ENCODE measurements around the gene CCDC134. TPM values are rescaled to one million over a fixed set of nuclear protein-coding genes. Genes with fewer than 3 reads are reported as not detected.
A peak's percentile ranks its signal among the peaks of the same experiment; 100 is the strongest.

The CCDC134 gene
- total RNA-seq, 2 experiments from 2014 or later: 14.7 to 15.2 TPM

DNA sequence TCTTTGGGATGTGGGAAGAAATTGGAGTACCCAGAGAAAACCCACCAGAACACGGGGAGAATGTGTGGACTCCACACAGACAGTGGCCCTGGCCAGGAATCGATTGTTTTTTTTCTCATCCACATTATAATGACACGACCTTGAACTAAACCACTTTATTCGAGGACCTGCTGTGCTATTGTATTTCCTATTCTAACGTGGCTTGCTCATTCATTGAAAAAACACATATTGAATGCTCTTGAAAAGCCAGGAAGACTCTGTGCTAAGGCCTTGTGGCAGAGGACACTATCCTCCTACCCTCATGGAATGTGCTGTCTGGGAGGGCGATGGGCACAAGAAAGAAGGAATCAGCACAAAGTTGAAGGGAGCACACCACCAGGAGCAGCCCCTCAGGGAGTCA, 23.3 kb downstream of the CCDC134 start:
- Mint-ChIP-seq H3K36me3 (ENCODE audit: low read depth) (peaks cover 14% of the 10 kb centered on the region), H3K9me3 (ENCODE audit: low read depth) (no peaks in the 10 kb centered on the region), H3K4me1 (peaks cover 36% of the 10 kb centered on the region), H3K27ac (peak overlapping the region; percentile 56), H3K4me3 (no peak overlapping the region), H3K27me3 (no peaks in the 10 kb centered on the region)
- DNase-seq: no peak
- ATAC-seq: no peak
- CTCF ChIA-PET: interaction anchor here (0.7 to 1.3 kb wide), 3 partner anchors 10 to 39 kb away, joined by 3 read pairs; no protein-coding TSS in a partner anchor
- POLR2A ChIA-PET: no interaction called here
- intact Hi-C loops (cut with DNase I, micrococcal nuclease): loop anchor here (2.0 to 10.0 kb wide), 2 partner anchors 127 to 251 kb away; partner anchors contain the start of genes NAGA (in 1 of the 2), PHETA2 (in 1 of the 2) and SMDT1 (in 1 of the 2)

DNA sequence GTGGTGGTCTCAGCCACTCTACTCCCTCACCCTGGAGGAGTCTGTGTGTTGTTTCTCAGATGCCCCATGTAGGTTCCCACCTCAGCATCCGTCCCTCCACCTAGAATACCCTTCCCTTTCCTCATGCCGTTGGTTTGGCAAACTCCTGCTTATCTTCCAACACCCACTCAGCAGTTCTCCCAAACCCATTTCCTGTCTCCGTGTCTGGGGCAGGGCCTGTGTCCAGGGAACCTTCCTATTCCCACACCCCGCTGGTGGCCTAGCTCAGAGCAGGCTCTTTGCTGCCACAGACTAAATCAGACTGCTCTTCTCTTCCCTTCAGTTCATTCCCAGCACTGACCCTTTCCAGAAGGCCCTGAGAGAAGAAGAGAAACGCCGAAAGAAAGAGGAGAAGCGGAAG, 24.9 kb downstream of the CCDC134 start:
- intact Hi-C loops (cut with DNase I, micrococcal nuclease): loop anchor here in 1 of 2 experiments (10.0 kb wide), 1 partner anchor 249 kb away; the partner anchor contains the start of genes NAGA, PHETA2 and SMDT1
- ATAC-seq (no peak), DNase-seq (no peak)
- Mint-ChIP-seq H3K36me3 (ENCODE audit: low read depth) (peaks cover 9% of the 10 kb centered on the region), H3K4me1 (peaks cover 39% of the 10 kb centered on the region), H3K9me3 (ENCODE audit: low read depth) (no peaks in the 10 kb centered on the region), H3K27me3 (no peaks in the 10 kb centered on the region), H3K27ac (peak overlapping the region; percentile 13), H3K4me3 (no peak overlapping the region)
- CTCF ChIA-PET: interaction anchor here (1.4 kb wide), 1 partner anchor 32 kb away, joined by 7 read pairs; no protein-coding TSS in a partner anchor
- POLR2A ChIA-PET: no interaction called here

DNA sequence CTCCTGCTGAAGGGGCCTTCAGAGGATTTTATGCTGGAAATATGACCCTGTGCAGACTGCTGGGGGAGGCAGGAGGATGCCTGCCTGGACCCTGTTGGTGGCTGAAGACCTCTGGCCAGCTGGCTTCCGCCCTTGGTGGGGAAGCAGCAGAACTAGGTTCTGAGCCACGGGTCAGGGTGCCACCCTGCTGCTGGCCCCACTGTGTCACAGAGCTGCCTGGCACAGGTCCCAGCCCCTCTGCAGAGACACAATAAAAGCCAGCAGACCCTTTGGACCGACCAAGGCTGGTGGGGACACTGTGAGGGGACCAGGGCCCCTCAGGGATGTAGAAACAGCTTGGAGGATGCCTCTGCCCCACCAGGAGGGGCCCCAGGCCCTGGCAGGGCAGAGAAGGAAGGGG, 25.5 kb downstream of the CCDC134 start:
- H3K9me3 Mint-ChIP-seq (ENCODE audit: low read depth): no peaks in the 10 kb centered on the region
- intact Hi-C loops (cut with DNase I, micrococcal nuclease): loop anchor here in 1 of 2 experiments (10.0 kb wide), 1 partner anchor 249 kb away; the partner anchor contains the start of genes NAGA, PHETA2 and SMDT1
- DNase-seq: no peak
- no peaks in the 10 kb centered on the region for H3K27me3 Mint-ChIP-seq
- peaks cover 42% of the 10 kb centered on the region for H3K4me1 Mint-ChIP-seq
- no peak overlapping the region for H3K27ac Mint-ChIP-seq
- ATAC-seq: no peak
- H3K4me3 Mint-ChIP-seq: no peak overlapping the region
- ChIA-PET CTCF (interaction anchor here (0.5 to 1.4 kb wide), 6 partner anchors 32 to 141 kb away, joined by 3 to 7 read pairs (median 4); no protein-coding TSS in a partner anchor), POLR2A (interaction anchor here (0.5 to 0.6 kb wide), 2 partner anchors 104 to 113 kb away, joined by 3 to 5 read pairs; no protein-coding TSS in a partner anchor)
- H3K36me3 Mint-ChIP-seq (ENCODE audit: low read depth): peaks cover 9% of the 10 kb centered on the region

DNA sequence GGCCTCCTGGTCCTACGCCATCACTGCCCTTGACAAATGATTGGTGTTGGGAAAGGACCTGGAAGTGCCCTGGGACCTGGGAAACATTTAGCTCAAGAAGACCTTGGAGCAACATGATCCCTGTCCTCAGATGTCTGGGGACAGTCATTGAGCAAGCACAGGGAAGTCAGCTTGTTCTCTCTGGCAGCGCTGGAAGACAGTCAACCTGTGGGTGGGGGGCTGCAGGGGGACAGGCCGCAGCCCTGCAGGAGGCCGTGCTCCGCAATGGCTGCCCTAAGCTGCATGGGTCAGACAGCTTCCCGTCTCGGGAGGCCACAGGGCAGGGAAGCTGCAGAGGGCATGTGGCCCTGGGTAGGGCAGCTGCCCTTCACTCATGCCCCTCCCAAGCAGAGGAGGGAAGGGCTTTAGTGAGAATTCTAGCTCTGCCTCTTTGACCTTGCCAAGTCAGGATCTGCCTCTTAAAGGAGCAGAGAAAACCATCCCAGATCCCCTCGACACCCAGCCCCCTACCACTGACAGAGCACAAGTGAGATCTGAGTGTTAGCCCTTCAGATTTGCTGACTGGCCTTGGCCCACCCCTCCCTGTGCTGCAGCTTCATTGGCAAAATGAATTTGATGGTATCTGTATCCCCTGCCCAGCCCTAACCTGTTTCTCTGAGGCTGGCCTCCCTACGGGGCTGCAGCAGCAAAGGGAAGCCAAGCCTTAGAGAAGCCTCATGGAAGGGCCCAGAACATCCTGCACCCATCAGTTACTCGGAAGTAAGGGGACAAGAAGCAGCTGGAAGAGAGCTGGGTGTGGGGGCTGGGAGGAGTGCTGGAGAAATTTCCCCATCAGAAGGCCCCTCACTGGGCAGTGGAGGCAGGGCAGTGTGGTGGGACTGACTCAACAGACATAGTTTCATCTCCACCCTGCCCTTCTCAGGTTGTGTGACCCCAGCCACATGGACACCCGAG, 26.2 kb downstream of the CCDC134 start:
- CTCF ChIA-PET: interaction anchor here (0.6 to 1.4 kb wide), 6 partner anchors 31 to 253 kb away, joined by 3 to 7 read pairs (median 4); no protein-coding TSS in a partner anchor
- no peaks in the 10 kb centered on the region for H3K9me3 Mint-ChIP-seq (ENCODE audit: low read depth)
- H3K4me1 Mint-ChIP-seq: peaks cover 45% of the 10 kb centered on the region
- H3K36me3 Mint-ChIP-seq (ENCODE audit: low read depth): peaks cover 14% of the 10 kb centered on the region
- H3K27me3 Mint-ChIP-seq: no peaks in the 10 kb centered on the region
- no peak overlapping the region for H3K27ac Mint-ChIP-seq
- no peak overlapping the region for H3K4me3 Mint-ChIP-seq
- no peak for ATAC-seq
- no peak for DNase-seq
- POLR2A ChIA-PET: interaction anchor here (0.6 kb wide), 1 partner anchor 112 kb away, joined by 3 read pairs; no protein-coding TSS in a partner anchor
- intact Hi-C loops (cut with DNase I, micrococcal nuclease): loop anchor here in 1 of 2 experiments (10.0 kb wide), 1 partner anchor 248 kb away; the partner anchor contains the start of genes NAGA, PHETA2 and SMDT1

DNA sequence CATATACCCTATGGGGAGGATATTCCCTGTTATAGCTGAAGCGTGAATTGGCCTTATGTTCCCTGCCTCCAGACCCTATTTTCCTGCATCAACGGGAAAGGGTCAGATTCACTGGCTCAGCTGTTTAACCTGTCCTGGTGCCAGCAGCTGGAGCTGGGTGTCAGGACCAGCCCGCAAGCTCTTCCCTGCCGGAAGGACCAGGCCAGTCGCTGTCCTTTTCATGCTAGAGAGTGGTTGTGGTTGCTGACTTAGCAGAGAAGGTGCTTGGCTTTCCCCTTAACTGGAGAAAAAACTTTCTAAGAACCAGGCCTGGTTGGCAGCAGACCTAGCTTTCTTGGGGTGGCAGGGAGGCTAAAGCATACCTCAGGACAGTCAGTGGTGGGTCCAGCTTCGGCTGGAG, 27.2 kb downstream of the CCDC134 start:
- DNase-seq (no peak), ATAC-seq (no peak)
- Mint-ChIP-seq H3K27me3 (no peaks in the 10 kb centered on the region), H3K4me3 (no peak overlapping the region), H3K9me3 (ENCODE audit: low read depth) (no peaks in the 10 kb centered on the region), H3K36me3 (ENCODE audit: low read depth) (peaks cover 22% of the 10 kb centered on the region), H3K27ac (no peak overlapping the region), H3K4me1 (peaks cover 43% of the 10 kb centered on the region)
- ChIA-PET POLR2A (interaction anchor here (0.6 kb wide), 1 partner anchor 32 kb away, joined by 3 read pairs; no protein-coding TSS in a partner anchor), CTCF (interaction anchor here (0.6 kb wide), 1 partner anchor 252 kb away, joined by 3 read pairs; no protein-coding TSS in a partner anchor)
- intact Hi-C loops (cut with DNase I, micrococcal nuclease): loop anchor here in 1 of 2 experiments (10.0 kb wide), 1 partner anchor 247 kb away; the partner anchor contains the start of genes NAGA, PHETA2 and SMDT1

DNA sequence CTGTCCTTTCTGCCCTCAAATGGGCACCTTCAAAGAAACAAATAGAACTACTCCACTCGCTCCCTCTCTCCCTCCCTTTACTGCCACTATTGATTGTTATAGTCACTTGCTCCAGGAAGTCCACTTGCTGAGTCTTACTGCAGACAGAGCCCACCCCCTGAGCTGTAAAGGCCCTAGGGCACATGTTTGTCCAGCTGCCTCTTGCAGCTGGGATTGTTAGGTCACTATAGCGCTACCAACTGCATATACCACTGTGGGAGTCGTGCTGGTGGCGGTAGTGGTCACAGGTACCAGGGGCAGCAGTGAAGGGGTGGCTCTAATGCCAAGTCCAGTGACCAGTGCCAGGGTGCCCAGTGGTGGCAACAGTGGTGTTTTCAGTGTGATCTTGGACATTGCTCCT, 28.0 kb downstream of the CCDC134 start:
- Mint-ChIP-seq H3K36me3 (ENCODE audit: low read depth) (peaks cover 23% of the 10 kb centered on the region), H3K27ac (peak overlapping the region; percentile 38), H3K27me3 (no peaks in the 10 kb centered on the region), H3K4me1 (peaks cover 35% of the 10 kb centered on the region), H3K4me3 (no peak overlapping the region), H3K9me3 (ENCODE audit: low read depth) (no peaks in the 10 kb centered on the region)
- DNase-seq (no peak), ATAC-seq (no peak)
- intact Hi-C loops (cut with DNase I, micrococcal nuclease): loop anchor here in 1 of 2 experiments (10.0 kb wide), 1 partner anchor 246 kb away; the partner anchor contains the start of genes NAGA, PHETA2 and SMDT1
- CTCF ChIA-PET: interaction anchor here (0.8 to 1.1 kb wide), 4 partner anchors 14 to 131 kb away, joined by 3 to 5 read pairs (median 4); no protein-coding TSS in a partner anchor
- POLR2A ChIA-PET: interaction anchor here (2.1 kb wide), 1 partner anchor 34 kb away, joined by 7 read pairs; no protein-coding TSS in a partner anchor

DNA sequence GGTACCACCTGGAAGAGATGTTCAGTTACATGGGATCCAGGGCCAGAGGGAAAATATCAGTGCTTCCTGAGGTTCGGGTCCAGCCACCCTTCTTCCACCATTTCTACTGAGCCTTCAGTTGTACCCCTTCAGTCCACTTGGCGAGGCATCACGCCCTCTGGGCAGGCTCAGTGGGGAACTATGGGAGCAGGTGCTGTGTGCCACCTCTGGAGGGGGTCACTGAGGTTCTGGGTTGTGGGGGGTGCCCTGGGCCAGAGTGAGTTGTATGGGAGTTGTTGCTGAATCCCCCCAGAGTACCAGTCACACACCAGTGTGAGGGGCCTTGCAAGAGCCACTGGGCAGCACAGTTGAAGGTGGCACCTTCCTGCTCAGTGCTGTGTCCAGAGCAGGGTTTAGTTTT, 29.7 kb downstream of the CCDC134 start:
- DNase-seq (peak; percentile 23), ATAC-seq (no peak)
- ChIA-PET CTCF (interaction anchor here (0.9 to 1.3 kb wide), 2 partner anchors 32 to 45 kb away, joined by 4 read pairs; no protein-coding TSS in a partner anchor), POLR2A (interaction anchor here (0.6 kb wide), 1 partner anchor 13 kb away, joined by 4 read pairs; no protein-coding TSS in a partner anchor)
- intact Hi-C loops (cut with DNase I, micrococcal nuclease): loop anchor here in 1 of 2 experiments (10.0 kb wide), 1 partner anchor 385 kb away; the partner anchor contains the start of gene TOB2
- H3K27me3 Mint-ChIP-seq: no peaks in the 10 kb centered on the region
- peak overlapping the region; percentile 13 for H3K27ac Mint-ChIP-seq
- no peaks in the 10 kb centered on the region for H3K9me3 Mint-ChIP-seq (ENCODE audit: low read depth)
- peaks cover 31% of the 10 kb centered on the region for H3K4me1 Mint-ChIP-seq
- H3K4me3 Mint-ChIP-seq: no peak overlapping the region
- peaks cover 31% of the 10 kb centered on the region for H3K36me3 Mint-ChIP-seq (ENCODE audit: low read depth)

DNA sequence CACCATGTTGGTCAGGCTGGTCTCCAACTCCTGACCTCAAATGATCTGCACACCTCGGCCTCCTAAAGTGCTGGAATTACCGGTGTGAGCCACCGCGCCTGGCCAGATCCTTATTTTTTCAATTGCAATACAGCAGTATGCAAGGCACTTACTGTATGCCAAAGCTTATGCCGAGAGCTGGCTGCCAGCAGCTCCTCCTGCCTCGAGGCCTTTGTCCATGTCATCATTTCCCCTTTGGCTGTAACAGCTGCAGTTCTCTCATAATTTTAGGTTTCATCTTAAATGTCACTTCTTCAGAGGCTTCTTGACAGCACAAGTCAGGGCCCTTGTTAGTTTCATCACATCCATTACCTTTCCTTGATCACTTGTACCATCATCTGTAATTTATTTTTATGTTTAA, 30.9 kb downstream of the CCDC134 start:
- POLR2A ChIA-PET: interaction anchor here (0.6 to 2.8 kb wide), 5 partner anchors 12 to 119 kb away, joined by 3 to 14 read pairs (median 5); no protein-coding TSS in a partner anchor
- H3K36me3 Mint-ChIP-seq (ENCODE audit: low read depth): peaks cover 35% of the 10 kb centered on the region
- no peaks in the 10 kb centered on the region for H3K9me3 Mint-ChIP-seq (ENCODE audit: low read depth)
- H3K4me3 Mint-ChIP-seq: peak overlapping the region; percentile 88
- ATAC-seq: no peak
- H3K27me3 Mint-ChIP-seq: no peaks in the 10 kb centered on the region
- peaks cover 40% of the 10 kb centered on the region for H3K4me1 Mint-ChIP-seq
- DNase-seq: peak; percentile 32
- intact Hi-C loops (cut with DNase I, micrococcal nuclease): loop anchor here in 1 of 2 experiments (10.0 kb wide), 1 partner anchor 387 kb away; the partner anchor contains the start of gene TOB2
- peak overlapping the region; percentile 99 for H3K27ac Mint-ChIP-seq
- CTCF ChIA-PET: interaction anchor here (0.6 to 2.3 kb wide), 8 partner anchors 9 to 135 kb away, joined by 3 to 12 read pairs (median 5); partner anchors contain the start of gene TNFRSF13C

DNA sequence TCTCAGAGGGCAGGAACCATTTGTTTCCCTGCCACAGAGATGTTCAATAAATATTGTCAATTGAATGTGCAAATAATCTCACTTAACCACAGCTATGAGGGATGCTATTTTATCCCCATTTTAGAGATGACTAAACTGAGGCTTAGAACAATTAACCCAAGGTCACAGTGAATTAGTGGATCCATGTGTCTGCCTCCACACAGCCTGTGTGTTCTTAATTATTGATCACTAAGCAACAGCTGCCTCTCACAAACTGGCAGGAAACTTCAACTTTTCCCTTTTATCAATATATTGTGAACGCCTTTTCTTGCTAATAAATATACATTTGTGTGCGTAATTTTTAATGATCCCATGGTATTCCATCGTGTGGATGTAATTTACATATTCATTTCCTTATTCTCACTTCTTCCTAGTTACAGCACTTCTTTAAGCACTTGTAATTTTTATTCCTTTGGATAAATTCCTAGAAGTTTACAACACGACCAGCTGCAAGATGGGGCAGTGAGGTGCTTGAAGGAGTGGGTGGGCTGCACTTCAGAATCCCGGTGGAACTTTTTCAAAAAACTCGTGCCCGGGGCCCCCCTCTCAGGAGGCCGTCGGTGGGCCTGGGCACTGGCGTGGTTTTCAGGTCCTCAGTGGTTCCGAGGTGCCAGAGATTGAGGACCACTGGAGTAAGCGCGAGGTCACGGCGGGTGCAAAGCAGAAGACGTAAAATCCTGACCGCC, 31.5 kb downstream of the CCDC134 start:
- no peak for DNase-seq
- Mint-ChIP-seq H3K4me3 (peak overlapping the region; percentile 88), H3K36me3 (ENCODE audit: low read depth) (peaks cover 41% of the 10 kb centered on the region), H3K27ac (peak overlapping the region; percentile 99), H3K9me3 (ENCODE audit: low read depth) (no peaks in the 10 kb centered on the region), H3K4me1 (peaks cover 46% of the 10 kb centered on the region), H3K27me3 (no peaks in the 10 kb centered on the region)
- CTCF ChIA-PET: interaction anchor here (0.6 to 3.5 kb wide), 15 partner anchors 9 to 136 kb away, joined by 3 to 14 read pairs (median 5); partner anchors contain the start of gene TNFRSF13C
- POLR2A ChIA-PET: interaction anchor here (0.6 to 2.8 kb wide), 16 partner anchors 9 to 783 kb away, joined by 3 to 54 read pairs (median 5); partner anchors contain the start of genes CCDC134 and CENPM
- intact Hi-C loops (cut with DNase I, micrococcal nuclease): loop anchor here (1.0 to 10.0 kb wide), 7 partner anchors 108 to 783 kb away; partner anchors contain the start of genes NAGA (in 1 of the 2), NDUFA6 (in 1 of the 2), SMDT1 (in 1 of the 2) and TOB2 (in 1 of the 2)
- ATAC-seq: no peak

All from activated CD4-positive, alpha-beta T cell treated with anti-CD3 and anti-CD28 coated beads for 36 hours (primary cell).